IPS DF 4.7 (cell line): ENCODE results near the gene DOCK2.
"Not testable (repeated sequence)": the region's sequence is repeated elsewhere in the genome, so short reads cannot be mapped to it uniquely, and the experiment has no call there.

ENCODE experiments used
- DNase-seq: peaks from one replicate; pipeline ENCODE4 v3.0.0-alpha.2; 2013; ENCODE audit warnings: low spot score; ENCODE audit errors: extremely low read depth

DOCK2 gene

GRCh38 chr5:169785771-169786618, 148.9 kb downstream of the DOCK2 start:
- no peak for DNase-seq

GRCh38 chr5:169788168-169788567, 151.1 kb downstream of the DOCK2 start:
- DNase-seq = no peak

GRCh38 chr5:169789417-169789940, 152.4 kb downstream of the DOCK2 start:
- no peak for DNase-seq

DNA sequence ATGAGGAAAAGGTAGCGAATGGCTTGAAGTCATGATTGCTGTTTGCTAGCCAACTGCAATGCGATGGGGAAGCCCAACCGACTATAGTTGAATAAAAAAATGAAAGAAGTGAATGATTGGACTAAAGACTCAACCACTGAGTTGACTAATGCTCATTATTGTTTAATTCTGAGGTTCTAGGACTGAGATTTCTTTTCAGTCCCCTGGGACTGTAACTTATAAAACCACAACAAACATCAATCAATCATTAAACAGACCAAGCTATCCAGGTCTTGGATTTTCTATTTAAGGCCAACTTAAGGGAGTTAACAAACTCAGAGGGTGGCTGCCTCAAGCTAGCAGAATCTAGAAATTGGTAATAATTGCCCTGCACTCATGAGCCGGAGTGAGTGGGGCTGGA, 154.2 kb downstream of the DOCK2 start:
- DNase-seq = no peak

- DNase-seq = no peak
Observed at GRCh38 chr5:169795338-169795737, 158.3 kb downstream of the DOCK2 start.

DNA sequence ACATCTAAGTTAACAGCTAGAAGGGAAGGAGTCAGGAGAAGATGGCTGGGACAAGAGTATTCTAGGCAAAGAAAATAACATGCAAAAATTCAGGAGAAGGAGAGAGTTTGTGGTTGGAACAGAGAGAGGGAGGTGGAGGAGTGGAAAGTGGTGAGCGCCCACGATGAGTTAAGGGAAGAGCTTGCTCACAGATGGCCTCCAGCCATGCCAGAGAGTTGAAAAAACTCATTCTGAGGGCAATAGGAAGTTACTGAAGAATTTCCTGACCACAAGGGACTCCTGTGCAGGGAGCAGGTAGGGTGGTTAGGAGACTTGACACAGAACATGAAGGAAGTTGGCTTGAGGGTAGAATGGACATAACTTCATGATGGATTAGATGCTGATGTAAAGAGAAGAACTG, 159.7 kb downstream of the DOCK2 start:
- DNase-seq = no peak

- no peak for DNase-seq
Observed at GRCh38 chr5:169797577-169797976, 160.5 kb downstream of the DOCK2 start.

DNA sequence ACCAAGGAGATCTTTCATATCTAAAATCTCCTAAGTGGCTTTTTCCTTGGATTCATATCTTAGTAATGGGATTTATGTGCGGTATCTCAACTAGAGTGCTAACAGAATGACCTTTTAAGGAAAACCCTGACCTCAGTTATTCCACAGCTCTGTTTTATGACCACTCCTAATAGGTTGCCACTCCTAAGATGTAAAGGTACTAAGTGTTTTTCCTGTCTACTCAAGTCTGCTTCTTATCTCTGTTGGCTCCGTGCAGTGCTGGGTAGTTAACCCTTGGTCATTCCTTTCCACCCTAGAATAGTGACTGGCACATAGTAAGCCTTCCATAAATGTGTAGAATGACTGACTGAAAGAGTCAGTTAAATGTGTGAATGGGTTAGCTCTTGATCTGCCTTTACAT, 161.4 kb downstream of the DOCK2 start:
- DNase-seq = no peak

DNA sequence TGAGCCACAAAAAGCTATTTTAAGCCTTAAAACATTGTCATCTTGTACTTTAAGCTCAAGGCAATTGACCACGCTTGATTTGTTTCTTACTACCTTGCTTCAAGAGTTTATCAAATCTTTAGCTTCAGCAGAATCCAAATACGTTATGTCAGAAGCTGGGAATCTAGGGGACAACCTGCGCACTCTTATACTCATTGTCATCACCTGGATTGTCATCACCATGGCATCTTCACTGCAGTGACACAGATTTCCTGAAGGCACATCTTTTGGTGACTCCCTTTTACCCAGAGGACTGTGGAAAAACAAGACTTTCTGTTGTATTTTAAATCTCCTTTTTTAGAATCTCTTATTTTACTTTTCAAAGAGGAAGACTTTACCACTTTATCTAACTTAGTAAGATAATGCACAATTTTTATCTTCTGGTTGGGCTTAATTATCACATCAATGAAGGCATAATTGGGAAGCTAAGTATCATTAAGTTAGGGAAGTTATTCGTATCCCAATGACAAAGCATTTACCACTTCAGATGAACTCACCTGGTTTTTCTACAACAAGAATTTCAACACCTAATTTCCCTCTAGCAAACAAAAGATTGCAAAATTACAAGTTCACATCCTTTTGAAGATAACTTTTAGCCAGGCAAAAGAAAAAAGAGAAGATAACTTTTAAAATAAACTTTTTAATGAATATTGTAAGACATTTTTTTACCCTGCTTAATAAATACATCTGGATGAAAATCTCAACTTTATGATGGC, 162.0 kb downstream of the DOCK2 start:
- no peak for DNase-seq

- DNase-seq = no peak
Observed at GRCh38 chr5:169801324-169801777, 164.3 kb downstream of the DOCK2 start.

DNA sequence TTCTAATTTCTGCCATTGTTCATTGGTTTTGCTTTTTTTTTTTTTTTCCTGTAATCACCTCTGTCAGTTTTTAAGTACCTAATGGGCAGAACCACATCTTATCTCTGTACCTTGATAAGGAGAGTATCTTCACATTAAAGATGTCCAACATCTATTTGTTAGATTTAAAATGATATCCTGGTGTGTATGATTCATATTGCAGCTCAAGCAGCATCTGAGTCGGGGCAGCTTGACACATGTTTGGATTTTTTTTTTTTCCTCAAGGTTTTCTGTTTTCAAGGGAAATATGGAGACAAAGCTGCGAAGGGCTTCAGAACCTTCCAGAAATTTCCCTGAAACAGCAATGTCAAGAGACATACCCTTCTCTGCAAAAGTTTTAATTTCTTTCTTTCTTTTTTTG, 164.7 kb downstream of the DOCK2 start:
- no peak for DNase-seq

GRCh38 chr5:169803077-169803981, 166.3 kb downstream of the DOCK2 start:
- no peak for DNase-seq

- DNase-seq = no peak
Observed at GRCh38 chr5:169804861-169805260, 167.8 kb downstream of the DOCK2 start.

DNA sequence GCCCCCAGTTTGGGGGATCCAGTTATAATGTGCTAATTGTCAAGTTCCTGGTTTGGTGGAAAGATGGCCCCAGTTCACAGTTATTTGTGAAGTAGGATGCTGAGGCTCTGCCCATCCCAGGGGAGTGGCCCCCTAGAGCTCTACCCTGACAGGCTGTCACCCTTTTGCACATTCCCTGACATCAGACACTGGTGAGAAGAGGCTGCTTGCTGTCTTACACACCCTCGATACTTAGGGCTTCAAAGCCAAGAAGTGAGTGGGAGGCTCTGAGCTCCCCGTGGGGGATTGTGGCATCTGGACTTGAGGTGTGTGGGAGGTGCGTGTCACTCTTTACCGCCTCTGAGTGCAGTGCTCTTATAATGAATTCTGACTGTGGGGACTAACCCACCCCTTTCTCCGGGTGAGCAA, 168.5 kb downstream of the DOCK2 start:
- no peak for DNase-seq

DNA sequence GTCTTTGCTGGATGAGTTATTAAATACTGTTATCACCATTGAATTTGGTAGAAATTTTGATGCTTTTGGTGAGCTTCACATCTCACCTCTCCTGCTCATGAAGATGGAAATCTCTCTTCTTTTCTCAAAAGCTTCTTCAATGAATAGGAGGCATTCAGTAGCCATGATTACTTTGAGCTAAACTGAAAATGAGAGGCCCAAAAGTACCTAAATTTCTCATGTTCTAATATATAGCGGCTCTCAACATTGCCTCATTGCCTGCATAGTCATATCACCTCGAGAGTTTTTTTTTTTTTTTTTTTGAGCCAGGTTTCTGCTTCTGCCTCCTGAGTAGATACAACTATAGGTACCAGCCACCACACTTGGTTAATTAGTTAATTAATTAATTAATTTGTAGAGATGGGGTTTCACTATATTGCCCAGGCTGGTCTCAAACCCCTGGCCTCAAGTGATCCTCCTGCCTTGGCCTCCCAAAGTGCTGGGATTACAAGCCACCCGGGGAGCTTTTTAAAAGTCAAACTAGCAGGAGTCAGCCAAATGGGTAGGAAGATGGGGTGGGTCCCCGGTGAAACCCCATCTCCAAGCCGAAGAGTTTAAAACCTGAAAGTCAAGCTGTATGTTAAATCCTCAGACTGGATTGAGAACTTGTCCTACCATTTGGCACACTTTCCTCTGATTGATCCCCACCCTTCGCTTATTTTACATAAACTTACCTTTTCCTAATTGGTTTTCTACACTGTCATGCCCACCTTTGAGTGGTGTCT, 169.0 kb downstream of the DOCK2 start:
- no peak for DNase-seq

GRCh38 chr5:169808118-169808581, 171.1 kb downstream of the DOCK2 start:
- no peak for DNase-seq

GRCh38 chr5:169808880-169809279, 171.8 kb downstream of the DOCK2 start:
- DNase-seq = not testable (repeated sequence)

GRCh38 chr5:169809281-169809680, 172.2 kb downstream of the DOCK2 start:
- no peak for DNase-seq

- no peak for DNase-seq
Observed at GRCh38 chr5:169810524-169810923, 173.4 kb downstream of the DOCK2 start.

GRCh38 chr5:169811023-169811422, 173.9 kb downstream of the DOCK2 start:
- DNase-seq = no peak
